Colonic mucosa (tissue), 4 donors: ENCODE measurements around the gene FER1L5. TPM values are rescaled to one million over a fixed set of nuclear protein-coding genes. Genes with fewer than 3 reads are reported as not detected.
A peak's percentile ranks its signal among the peaks of the same experiment; 100 is the strongest.

ENCODE experiments used
- DNase-seq: peaks from one replicate; pipeline ENCODE4 v3.0.0-alpha.2; 2020
- H3K27ac ChIP-seq: fragments of 200-600 bp; one replicate; pipeline ENCODE4 v1.8.0; 2021
- H3K27me3 ChIP-seq: fragments of 200-600 bp; one replicate; pipeline ENCODE4 v1.8.0; 2021
- H3K36me3 ChIP-seq: fragments of 200-600 bp; one replicate; pipeline ENCODE4 v1.8.0; 2021
- H3K4me1 ChIP-seq: fragments of 200-600 bp; one replicate; pipeline ENCODE4 v1.8.0; 2021; ENCODE audit warnings: mild to moderate bottlenecking
- H3K4me3 ChIP-seq: fragments of 200-600 bp; one replicate; pipeline ENCODE4 v1.8.0; 2021
- H3K9ac ChIP-seq, 2 donors: one replicate each; pipeline ENCODE4 v1.7.0; 2013; ENCODE audit warnings: control low read depth in 2 of 2, low read depth in 2 of 2, low read length in 2 of 2
- H3K9me3 ChIP-seq: fragments of 200-600 bp; one replicate; pipeline ENCODE4 v1.8.0; 2021
- intact Hi-C: fragments of 100-400 bp; cut with DNase I; formaldehyde crosslinking; loops from one replicate; pipeline ENCODE4 v1.14.1; 2022
- total RNA-seq, 2 donors: library from RNA; stranded (reverse); fragmentation: NEBNext Ultra II Directional in 1 of 2; extraction: Animal tissue kit (Norgen Biotek cat#: 25700) in 1 of 2; gene quantifications; one replicate each; pipeline ENCODE4 v1.2.1, GENCODE V29; 2021
- TF ChIP-seq, protein P1 (sequence below): fragments of 200-600 bp; IDR thresholded peaks from one replicate; pipeline ENCODE4 v1.8.0; 2022; ENCODE audit warnings: antibody characterized with exemption, mild to moderate bottlenecking
- donor health status: healthy.
- donor health status: DM: no; HTN: no; CAD: no.
- donor health status: DM: no; HTN: no; CAD: no.

The FER1L5 gene
- total RNA-seq, 2 donors from 2014 or later: not detected

DNA sequence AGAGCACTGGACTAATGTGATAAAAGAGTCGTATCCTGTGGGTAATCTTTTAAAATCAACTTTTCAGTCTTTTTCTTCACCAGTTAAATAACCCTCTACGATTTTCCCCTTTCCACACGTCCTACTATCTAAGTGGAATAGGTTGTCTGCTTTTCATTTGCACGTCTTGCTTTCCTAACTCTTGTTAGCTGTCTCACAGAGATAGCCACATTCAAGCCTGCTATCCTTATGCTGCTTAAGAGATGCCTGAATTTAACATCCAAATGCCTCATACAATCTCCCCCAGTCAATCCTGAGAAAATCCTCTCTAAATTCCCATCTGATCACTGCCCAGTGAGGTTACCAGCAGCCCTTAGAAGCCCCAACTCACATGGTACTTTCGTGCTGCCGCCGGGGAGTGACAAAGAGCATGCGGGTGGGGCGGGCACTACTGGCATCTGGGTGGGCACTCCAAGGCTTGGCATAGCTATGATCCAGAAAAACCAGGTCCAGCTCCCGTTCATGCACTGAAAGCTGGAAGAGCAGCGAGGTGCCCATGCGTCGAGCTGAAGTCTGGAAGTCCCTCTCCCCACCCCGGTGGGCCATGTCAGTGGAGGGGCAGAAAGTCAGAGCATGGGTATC, 5.9 kb upstream of the FER1L5 start:
- Histone ChIP-seq H3K9ac (peak overlapping the region; percentile 81 to 86), H3K4me1 (peaks cover 9% of the 10 kb centered on the region), H3K4me3 (peak overlapping the region; percentile 46), H3K27ac (peak overlapping the region; percentile 82), H3K9me3 (no peaks in the 10 kb centered on the region), H3K27me3 (no peaks in the 10 kb centered on the region), H3K36me3 (no peaks in the 10 kb centered on the region)
- DNase-seq: peak; percentile 48
- TF ChIP-seq, protein P1, sequence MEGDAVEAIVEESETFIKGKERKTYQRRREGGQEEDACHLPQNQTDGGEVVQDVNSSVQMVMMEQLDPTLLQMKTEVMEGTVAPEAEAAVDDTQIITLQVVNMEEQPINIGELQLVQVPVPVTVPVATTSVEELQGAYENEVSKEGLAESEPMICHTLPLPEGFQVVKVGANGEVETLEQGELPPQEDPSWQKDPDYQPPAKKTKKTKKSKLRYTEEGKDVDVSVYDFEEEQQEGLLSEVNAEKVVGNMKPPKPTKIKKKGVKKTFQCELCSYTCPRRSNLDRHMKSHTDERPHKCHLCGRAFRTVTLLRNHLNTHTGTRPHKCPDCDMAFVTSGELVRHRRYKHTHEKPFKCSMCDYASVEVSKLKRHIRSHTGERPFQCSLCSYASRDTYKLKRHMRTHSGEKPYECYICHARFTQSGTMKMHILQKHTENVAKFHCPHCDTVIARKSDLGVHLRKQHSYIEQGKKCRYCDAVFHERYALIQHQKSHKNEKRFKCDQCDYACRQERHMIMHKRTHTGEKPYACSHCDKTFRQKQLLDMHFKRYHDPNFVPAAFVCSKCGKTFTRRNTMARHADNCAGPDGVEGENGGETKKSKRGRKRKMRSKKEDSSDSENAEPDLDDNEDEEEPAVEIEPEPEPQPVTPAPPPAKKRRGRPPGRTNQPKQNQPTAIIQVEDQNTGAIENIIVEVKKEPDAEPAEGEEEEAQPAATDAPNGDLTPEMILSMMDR: no peak
- intact Hi-C loops: loop anchor here (10.0 kb wide), 1 partner anchor 98 kb away; no protein-coding TSS in a partner anchor

DNA sequence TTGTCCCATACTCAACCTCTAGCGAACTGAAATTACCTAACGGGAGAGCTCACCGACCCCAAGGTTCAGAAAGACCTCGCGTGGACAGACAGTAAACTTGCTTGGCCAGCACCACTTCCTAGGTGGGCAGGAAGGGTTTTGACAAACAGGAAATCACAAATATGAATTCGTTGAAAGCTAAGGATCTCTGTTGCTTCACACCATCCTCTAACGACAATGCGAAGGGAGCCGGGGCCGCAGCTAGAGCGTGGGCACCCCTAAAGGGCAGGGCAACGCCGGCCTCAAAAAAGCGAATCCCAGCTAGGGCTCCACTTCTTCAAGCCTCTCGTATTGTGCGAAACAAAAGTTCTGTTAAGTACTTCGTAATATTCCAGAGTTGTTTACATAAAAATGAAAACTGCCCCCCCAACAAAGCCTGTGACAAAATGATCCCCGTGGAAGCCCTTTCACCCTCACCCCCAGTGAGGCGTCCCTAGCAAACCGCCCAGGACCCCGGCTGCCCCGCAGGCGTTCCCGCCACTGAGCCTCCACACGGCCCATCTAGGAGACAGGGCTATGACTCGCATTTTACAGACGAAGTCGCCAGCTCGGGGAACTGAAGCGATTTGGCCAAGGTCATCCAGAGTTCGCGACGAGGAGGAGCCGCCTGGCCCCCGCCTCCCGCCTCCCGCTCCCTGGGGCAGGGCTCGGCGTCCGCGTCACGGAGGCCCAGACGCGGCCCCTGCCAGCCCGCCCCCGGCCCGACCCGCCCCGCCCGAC, 5.0 kb upstream of the FER1L5 start:
- Histone ChIP-seq H3K9me3 (no peaks in the 10 kb centered on the region), H3K36me3 (no peaks in the 10 kb centered on the region), H3K4me1 (peaks cover 9% of the 10 kb centered on the region), H3K27me3 (no peaks in the 10 kb centered on the region), H3K9ac (peak overlapping the region; percentile 81 to 86), H3K27ac (peak overlapping the region; percentile 82), H3K4me3 (peak overlapping the region; percentile 46)
- intact Hi-C loops: loop anchor here (10.0 kb wide), 1 partner anchor 97 kb away; no protein-coding TSS in a partner anchor
- peak; percentile 89 for DNase-seq
- TF ChIP-seq, protein P1: no peak

DNA sequence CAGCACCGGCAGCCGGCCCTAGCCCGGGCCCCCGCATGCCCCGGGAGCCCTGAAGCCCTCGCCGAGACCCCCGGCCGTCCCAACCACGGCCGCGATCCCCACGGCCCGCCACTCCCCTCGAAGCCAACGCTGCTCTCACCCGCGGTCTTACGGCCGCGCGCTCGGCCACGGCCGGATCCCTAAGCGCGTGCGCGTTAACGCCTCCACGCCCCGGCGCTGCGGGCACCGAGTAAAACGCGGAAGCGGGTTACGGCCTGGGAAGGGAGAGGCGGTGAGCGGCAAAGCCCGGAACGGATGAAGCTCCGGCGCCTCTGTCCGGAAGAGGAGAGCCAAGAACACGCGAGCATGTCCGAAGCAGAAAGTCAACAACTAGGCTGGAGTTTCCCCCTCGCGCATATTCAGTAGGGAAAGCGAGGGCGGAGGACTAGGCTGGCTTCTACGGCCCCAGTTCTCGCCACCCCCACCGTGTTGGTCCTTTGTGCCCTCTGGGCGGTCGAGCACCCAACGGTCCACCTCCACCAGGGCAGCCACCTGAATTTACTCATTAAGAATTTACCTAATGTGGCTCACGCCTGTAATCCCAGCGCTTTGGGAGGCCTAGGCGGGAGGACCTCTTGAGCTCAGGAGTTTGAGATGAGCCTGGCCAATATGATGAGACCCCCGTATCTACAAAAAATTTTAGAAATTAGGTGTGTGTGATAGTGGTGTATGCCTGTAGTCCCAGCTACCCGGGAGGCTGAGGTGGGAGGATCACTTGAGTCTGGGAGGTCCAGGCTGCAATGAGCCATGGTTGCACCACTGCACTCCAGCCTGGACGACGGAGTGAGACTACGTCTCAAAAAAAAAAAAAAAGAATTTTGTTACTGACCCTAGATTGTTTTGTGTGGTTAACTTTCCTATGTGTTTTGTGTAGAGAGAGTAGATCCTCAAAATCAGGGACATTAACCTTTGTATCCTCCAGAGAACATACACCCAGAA, 4.1 kb upstream of the FER1L5 start, which contains the start of gene KANSL3:
Gene KANSL3 (minus strand): TSS at position 169 of the 978 bp plus-strand sequence. CDS start 1,177 bp downstream, outside the sequence.
- Histone ChIP-seq H3K4me3 (peak within 1 kb of the TSS; percentile 46), H3K27ac (peak within 1 kb of the TSS; percentile 82), H3K4me1 (peaks cover 9% of the 10 kb centered on the region), H3K9me3 (no peaks in the 10 kb centered on the region), H3K9ac (peak within 1 kb of the TSS; percentile 81 to 86), H3K36me3 (no peaks in the 10 kb centered on the region), H3K27me3 (no peaks in the 10 kb centered on the region)
- intact Hi-C loops: loop anchor here (10.0 kb wide), 1 partner anchor 96 kb away; no protein-coding TSS in a partner anchor
- DNase-seq: peak; percentile 89
- TF ChIP-seq, protein P1: no peak

DNA sequence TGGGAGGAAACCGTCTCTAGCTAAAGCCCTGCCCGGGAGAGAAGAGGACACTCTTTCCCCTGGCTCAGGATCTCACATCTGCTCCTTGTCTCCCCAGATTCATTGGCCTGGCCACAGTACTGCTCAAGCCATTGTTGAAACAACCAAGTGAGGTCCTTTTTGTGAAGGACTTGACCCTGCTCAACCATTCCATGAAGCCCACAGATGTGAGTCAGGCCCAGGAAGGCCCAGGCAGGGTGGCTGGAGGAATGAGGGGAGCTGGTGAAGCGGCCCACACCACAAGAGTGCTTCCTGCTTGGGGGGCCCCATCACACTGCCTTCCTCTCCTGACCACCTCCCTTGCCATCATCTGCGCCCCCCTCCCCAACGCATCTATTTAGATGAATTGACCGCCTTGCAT, 5.1 kb downstream of the FER1L5 start:
- H3K4me3 ChIP-seq: no peak overlapping the region
- no peak overlapping the region for H3K27ac ChIP-seq
- H3K9ac ChIP-seq: no peak overlapping the region
- H3K4me1 ChIP-seq: no peaks in the 10 kb centered on the region
- DNase-seq: no peak
- H3K27me3 ChIP-seq: no peaks in the 10 kb centered on the region
- TF ChIP-seq, protein P1: no peak
- no peaks in the 10 kb centered on the region for H3K36me3 ChIP-seq
- intact Hi-C loops: loop anchor here (10.0 kb wide), 1 partner anchor 107 kb away; no protein-coding TSS in a partner anchor
- no peaks in the 10 kb centered on the region for H3K9me3 ChIP-seq
